ENCODE results near the gene COL27A1.

DNA sequence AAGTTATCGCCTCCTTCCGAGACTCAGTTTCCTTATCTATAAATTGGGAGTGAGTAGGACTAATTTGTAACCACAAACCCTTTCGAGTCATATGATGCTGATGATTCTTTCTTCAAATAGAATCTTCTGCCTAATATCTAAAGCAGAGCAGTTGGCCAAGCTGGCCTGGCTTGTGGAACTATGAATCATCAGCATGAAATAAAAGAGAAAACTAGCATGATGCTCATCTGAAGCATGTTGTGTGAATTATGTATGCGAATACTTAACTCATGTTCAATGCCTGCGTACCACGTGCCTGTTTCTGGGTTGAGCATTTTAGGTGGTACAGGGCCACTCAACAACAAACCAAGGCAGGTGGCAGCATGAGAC lies 152.5 kb downstream of the COL27A1 start:
- TF ChIP-seq ZSCAN30 (tag by site-specific recombination; IDR thresholded peaks at IDR 0.05): no peak
- no peak for TF ChIP-seq CTCF (tag by site-specific recombination; IDR thresholded peaks at IDR 0.05)
- TF ChIP-seq RBAK (tag by site-specific recombination; IDR thresholded peaks at IDR 0.05): no peak
- TF ChIP-seq REST (tag by site-specific recombination; IDR thresholded peaks at IDR 0.05): no peak
- no peak for TF ChIP-seq ZNF324 (tag by site-specific recombination; IDR thresholded peaks at IDR 0.05)
- no peak for TF ChIP-seq ZNF121 (tag by site-specific recombination; IDR thresholded peaks at IDR 0.05)
- no peak for TF ChIP-seq ZNF133 (tag by site-specific recombination; IDR thresholded peaks at IDR 0.05)
- TF ChIP-seq, protein P1, sequence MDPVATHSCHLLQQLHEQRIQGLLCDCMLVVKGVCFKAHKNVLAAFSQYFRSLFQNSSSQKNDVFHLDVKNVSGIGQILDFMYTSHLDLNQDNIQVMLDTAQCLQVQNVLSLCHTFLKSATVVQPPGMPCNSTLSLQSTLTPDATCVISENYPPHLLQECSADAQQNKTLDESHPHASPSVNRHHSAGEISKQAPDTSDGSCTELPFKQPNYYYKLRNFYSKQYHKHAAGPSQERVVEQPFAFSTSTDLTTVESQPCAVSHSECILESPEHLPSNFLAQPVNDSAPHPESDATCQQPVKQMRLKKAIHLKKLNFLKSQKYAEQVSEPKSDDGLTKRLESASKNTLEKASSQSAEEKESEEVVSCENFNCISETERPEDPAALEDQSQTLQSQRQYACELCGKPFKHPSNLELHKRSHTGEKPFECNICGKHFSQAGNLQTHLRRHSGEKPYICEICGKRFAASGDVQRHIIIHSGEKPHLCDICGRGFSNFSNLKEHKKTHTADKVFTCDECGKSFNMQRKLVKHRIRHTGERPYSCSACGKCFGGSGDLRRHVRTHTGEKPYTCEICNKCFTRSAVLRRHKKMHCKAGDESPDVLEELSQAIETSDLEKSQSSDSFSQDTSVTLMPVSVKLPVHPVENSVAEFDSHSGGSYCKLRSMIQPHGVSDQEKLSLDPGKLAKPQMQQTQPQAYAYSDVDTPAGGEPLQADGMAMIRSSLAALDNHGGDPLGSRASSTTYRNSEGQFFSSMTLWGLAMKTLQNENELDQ (tag by site-specific recombination; IDR thresholded peaks at IDR 0.05; ENCODE audit: low read depth): no peak
- no peak for TF ChIP-seq SALL2 (tag by site-specific recombination; IDR thresholded peaks at IDR 0.05; ENCODE audit: borderline replicate concordance)

Measured in HEK293 (cell line).